GM12878 (cell line): ENCODE results near the gene RHBDD1.

Experiments used
- BCL3 ChIP-seq: IDR thresholded peaks from 2 replicates; pipeline ENCODE4 v1.6.1; 2011; ENCODE audit warnings: borderline replicate concordance, low read depth, mild to moderate bottlenecking, moderate library complexity, low read length; ENCODE audit not compliant: insufficient read depth, poor library complexity, severe bottlenecking
- CEBPB ChIP-seq, 2 experiments: fragments of 150-350 bp in 1 of 2; IDR thresholded peaks; 2 replicates each; pipeline ENCODE4 v1.6.1; 2012 to 2014; ENCODE audit warnings: low read depth in 2 of 2, low read length in 2 of 2, borderline replicate concordance in 1 of 2, inconsistent platforms in 1 of 2
- E2F4 ChIP-seq: IDR thresholded peaks from 2 replicates; pipeline ENCODE4 v1.6.1; 2012; ENCODE audit warnings: low read depth, low read length, improper control_type of control experiment
- FOXK2 ChIP-seq: fragments of 450-650 bp; IDR thresholded peaks from 2 replicates; pipeline ENCODE4 v1.6.1; 2017; ENCODE audit warnings: mild to moderate bottlenecking, moderate library complexity
- MYC ChIP-seq: IDR thresholded peaks from 2 replicates; pipeline ENCODE4 v1.6.1; 2011; ENCODE audit warnings: mild to moderate bottlenecking, low read length, moderate library complexity, inconsistent platforms; ENCODE audit not compliant: insufficient read depth, insufficient replicate concordance, insufficient read length, severe bottlenecking
- NFIC ChIP-seq: IDR thresholded peaks from 2 replicates; pipeline ENCODE4 v1.6.1; 2012; ENCODE audit warnings: low read depth, mild to moderate bottlenecking, inconsistent platforms, low read length, moderate library complexity
- NR2C2 ChIP-seq: IDR thresholded peaks from 2 replicates; pipeline ENCODE4 v1.6.1; 2011; ENCODE audit warnings: borderline replicate concordance, low read depth; ENCODE audit not compliant: control insufficient read depth, insufficient read length
- POLR2AphosphoS5 ChIP-seq: IDR thresholded peaks from 2 replicates; pipeline ENCODE4 v1.6.1; 2011; ENCODE audit warnings: mild to moderate bottlenecking, low read length, inconsistent platforms
- RAD21 ChIP-seq: IDR thresholded peaks from 2 replicates; pipeline ENCODE4 v1.6.1; 2011; ENCODE audit warnings: mild to moderate bottlenecking, low read depth, low read length, moderate library complexity; ENCODE audit not compliant: insufficient read depth
- YY1 ChIP-seq: IDR thresholded peaks from 2 replicates; pipeline ENCODE4 v1.6.1; 2011; ENCODE audit warnings: low read depth, mild to moderate bottlenecking, low read length
- TF ChIP-seq, protein P1 (sequence below): fragments of 450-650 bp; IDR thresholded peaks from 2 replicates; pipeline ENCODE4 v1.6.1; 2014; ENCODE audit warnings: mild to moderate bottlenecking
- TF ChIP-seq, protein P2 (sequence below), 3 experiments: IDR thresholded peaks in 2 of 3; conservative IDR thresholded peaks in 1 of 3; 2 replicates each; pipeline ENCODE4 v1.5.1; 2011; ENCODE audit warnings: low read depth in 3 of 3, low read length in 3 of 3, mild to moderate bottlenecking in 3 of 3, control low read depth in 2 of 3, moderate library complexity in 2 of 3, inconsistent platforms in 1 of 3, mixed read lengths in 1 of 3; ENCODE audit not compliant: control insufficient read depth in 2 of 3, insufficient read depth in 1 of 3; ENCODE audit errors: extremely low read depth in 1 of 3

DNA sequence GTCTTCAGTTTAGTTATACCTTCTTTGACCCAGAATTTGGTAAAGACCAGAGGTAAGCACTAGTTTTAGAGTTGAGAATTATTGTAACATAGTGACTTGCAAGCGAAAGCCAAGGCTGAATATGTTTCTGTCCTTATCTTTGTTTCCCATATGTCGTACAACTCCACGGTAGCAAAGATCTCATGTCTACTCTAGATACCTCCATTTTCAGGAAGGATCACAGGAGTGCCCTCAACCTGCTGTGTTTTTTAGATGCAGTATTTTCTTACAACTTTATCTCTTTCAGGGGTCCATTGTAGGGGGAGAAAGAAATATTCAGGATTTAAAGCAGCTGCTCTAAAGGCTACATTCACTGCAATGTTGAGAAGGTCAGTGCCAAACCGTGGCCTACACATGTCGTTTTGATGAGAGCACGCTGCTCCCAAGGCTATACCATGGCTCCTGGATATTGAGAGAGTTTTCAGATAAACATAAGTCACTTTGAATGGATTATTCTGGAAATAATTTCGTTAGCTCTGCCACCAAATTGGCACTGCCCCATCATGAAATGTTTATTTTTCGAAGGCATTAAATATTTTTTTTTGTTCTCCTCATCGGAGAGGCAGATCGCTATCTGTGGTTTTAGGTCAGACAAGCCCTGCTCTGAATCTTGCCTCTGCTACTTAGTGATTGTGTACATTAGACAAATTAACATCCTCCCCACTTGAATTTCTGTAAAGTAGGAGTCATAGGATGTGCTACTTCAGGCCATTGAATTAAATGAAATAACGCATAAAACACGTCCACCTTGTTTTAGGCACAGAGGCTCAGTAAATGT is 2.1 kb downstream of the RHBDD1 start:
- TF ChIP-seq NFIC, result no peak
- TF ChIP-seq CEBPB (IDR thresholded peaks at IDR 0.05; ENCODE audit: borderline replicate concordance in 1 of 2, low read depth in 2 of 2, low read length in 2 of 2), result no peak
- TF ChIP-seq BCL3, result no peak
- no peak for TF ChIP-seq FOXK2
- no peak for TF ChIP-seq NR2C2
- TF ChIP-seq RAD21, result no peak
- TF ChIP-seq, protein P1, sequence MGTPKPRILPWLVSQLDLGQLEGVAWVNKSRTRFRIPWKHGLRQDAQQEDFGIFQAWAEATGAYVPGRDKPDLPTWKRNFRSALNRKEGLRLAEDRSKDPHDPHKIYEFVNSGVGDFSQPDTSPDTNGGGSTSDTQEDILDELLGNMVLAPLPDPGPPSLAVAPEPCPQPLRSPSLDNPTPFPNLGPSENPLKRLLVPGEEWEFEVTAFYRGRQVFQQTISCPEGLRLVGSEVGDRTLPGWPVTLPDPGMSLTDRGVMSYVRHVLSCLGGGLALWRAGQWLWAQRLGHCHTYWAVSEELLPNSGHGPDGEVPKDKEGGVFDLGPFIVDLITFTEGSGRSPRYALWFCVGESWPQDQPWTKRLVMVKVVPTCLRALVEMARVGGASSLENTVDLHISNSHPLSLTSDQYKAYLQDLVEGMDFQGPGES, result no peak
- TF ChIP-seq, protein P2, sequence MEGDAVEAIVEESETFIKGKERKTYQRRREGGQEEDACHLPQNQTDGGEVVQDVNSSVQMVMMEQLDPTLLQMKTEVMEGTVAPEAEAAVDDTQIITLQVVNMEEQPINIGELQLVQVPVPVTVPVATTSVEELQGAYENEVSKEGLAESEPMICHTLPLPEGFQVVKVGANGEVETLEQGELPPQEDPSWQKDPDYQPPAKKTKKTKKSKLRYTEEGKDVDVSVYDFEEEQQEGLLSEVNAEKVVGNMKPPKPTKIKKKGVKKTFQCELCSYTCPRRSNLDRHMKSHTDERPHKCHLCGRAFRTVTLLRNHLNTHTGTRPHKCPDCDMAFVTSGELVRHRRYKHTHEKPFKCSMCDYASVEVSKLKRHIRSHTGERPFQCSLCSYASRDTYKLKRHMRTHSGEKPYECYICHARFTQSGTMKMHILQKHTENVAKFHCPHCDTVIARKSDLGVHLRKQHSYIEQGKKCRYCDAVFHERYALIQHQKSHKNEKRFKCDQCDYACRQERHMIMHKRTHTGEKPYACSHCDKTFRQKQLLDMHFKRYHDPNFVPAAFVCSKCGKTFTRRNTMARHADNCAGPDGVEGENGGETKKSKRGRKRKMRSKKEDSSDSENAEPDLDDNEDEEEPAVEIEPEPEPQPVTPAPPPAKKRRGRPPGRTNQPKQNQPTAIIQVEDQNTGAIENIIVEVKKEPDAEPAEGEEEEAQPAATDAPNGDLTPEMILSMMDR (IDR thresholded peaks at IDR 0.05 in 2 of 3, conservative IDR thresholded peaks at IDR 0.05 in 1 of 3; ENCODE audit: control insufficient read depth in 2 of 3, extremely low read depth in 1 of 3, insufficient read depth in 1 of 3, low read depth in 3 of 3, low read length in 3 of 3), result no peak
- TF ChIP-seq MYC, result no peak
- no peak for TF ChIP-seq E2F4
- TF ChIP-seq POLR2AphosphoS5, result no peak
- no peak for TF ChIP-seq YY1
